WERI-Rb-1 (cell line): ENCODE measurements around the gene C4orf50.
A peak's percentile ranks its signal among the peaks of the same experiment; 100 is the strongest.

Source experiments
- DNase-seq: peaks from one replicate; pipeline ENCODE4 v3.0.0-alpha.2; 2020
- H3K27ac ChIP-seq: fragments of 250-450 bp; sonication (Bioruptor Pico); 2 replicates; pipeline ENCODE4 v1.5.1; 2020; ENCODE audit warnings: mild to moderate bottlenecking, moderate library complexity
- H3K27me3 ChIP-seq: fragments of 250-450 bp; sonication (Bioruptor Pico); 2 replicates; pipeline ENCODE4 v1.5.1; 2021; ENCODE audit warnings: mild to moderate bottlenecking, low read depth, moderate library complexity; ENCODE audit not compliant: insufficient read depth, severe bottlenecking
- H3K36me3 ChIP-seq: fragments of 250-450 bp; sonication (Bioruptor Pico); 2 replicates; pipeline ENCODE4 v1.5.1; 2020; ENCODE audit warnings: mild to moderate bottlenecking, moderate library complexity
- H3K4me3 ChIP-seq: 2 replicates; pipeline ENCODE4 v1.5.1; 2011; ENCODE audit warnings: low read depth, mild to moderate bottlenecking, control low read depth, low read length
- H3K9me3 ChIP-seq: fragments of 250-450 bp; sonication (Bioruptor Pico); 2 replicates; pipeline ENCODE4 v1.5.1; 2021; ENCODE audit warnings: mild to moderate bottlenecking, moderate library complexity; ENCODE audit not compliant: severe bottlenecking
- TF ChIP-seq, protein P1 (sequence below): IDR thresholded peaks from 2 replicates; pipeline ENCODE4 v1.5.1; 2011; ENCODE audit warnings: low read depth, mild to moderate bottlenecking, control low read depth, inconsistent platforms, low read length

C4orf50 gene

DNA sequence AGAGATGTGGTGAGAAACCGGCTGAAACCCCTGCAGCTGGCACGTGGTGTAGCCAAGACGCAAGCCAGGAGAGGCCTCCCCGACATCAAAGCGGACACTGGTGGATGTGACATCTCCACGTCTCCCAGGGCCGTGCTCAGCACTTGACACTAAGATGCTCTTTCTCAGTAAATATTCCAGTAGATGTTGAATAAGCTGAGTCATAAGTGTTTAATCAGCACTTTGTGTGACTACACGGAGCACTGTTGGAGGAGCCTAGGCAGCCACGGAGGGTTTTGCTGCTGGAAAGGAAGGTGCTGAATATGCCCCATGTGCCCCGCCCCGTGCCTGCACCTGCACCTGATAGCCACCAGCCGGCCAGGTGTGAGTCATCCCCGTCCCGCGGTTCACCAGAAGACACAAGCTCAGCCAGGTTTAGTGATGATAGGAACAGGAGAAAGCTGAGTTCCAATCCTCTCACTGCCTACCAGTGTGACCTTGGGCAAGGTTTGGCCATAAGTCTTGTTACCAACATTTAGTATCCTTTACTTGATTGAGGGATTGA lies 29.0 kb upstream of the C4orf50 start:
- DNase-seq: no peak
- H3K27me3 ChIP-seq: no peaks in the 10 kb centered on the region
- TF ChIP-seq, protein P1, sequence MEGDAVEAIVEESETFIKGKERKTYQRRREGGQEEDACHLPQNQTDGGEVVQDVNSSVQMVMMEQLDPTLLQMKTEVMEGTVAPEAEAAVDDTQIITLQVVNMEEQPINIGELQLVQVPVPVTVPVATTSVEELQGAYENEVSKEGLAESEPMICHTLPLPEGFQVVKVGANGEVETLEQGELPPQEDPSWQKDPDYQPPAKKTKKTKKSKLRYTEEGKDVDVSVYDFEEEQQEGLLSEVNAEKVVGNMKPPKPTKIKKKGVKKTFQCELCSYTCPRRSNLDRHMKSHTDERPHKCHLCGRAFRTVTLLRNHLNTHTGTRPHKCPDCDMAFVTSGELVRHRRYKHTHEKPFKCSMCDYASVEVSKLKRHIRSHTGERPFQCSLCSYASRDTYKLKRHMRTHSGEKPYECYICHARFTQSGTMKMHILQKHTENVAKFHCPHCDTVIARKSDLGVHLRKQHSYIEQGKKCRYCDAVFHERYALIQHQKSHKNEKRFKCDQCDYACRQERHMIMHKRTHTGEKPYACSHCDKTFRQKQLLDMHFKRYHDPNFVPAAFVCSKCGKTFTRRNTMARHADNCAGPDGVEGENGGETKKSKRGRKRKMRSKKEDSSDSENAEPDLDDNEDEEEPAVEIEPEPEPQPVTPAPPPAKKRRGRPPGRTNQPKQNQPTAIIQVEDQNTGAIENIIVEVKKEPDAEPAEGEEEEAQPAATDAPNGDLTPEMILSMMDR: no peak
- H3K4me3 ChIP-seq: no peak overlapping the region
- H3K36me3 ChIP-seq: no peaks in the 10 kb centered on the region
- no peaks in the 10 kb centered on the region for H3K9me3 ChIP-seq
- H3K27ac ChIP-seq: no peak overlapping the region

DNA sequence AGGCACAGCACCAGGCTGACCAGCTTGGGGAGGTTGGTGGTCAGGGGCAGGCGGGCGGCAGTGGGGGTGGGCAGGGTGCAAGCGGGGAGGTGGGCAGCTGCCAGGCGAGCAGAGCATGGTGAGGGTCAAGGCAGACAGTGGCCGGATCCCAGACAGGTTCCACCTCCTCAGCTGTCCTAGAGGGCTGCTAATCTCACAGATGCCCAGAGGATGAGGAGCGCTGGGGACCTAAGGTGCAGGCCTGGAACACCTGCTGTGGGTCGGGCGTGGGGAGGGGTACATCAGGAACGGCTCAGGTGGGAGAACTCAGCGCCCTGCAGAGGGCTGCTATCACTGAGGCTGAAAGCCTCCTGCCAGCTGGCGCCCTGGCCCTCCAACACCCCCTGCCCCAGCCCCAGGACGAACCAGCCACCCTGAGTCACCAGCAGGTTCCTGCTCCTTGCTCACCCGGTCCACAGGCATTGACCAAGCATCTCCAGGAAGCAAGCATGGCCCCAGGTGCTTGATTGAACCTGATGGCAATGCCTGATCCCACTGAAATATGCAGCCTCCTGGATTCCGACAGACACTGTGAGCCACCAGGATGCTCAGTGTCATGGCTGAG lies 28.4 kb upstream of the C4orf50 start:
- TF ChIP-seq, protein P1: no peak
- Histone ChIP-seq H3K9me3 (no peaks in the 10 kb centered on the region), H3K27ac (no peak overlapping the region), H3K27me3 (no peaks in the 10 kb centered on the region), H3K4me3 (no peak overlapping the region), H3K36me3 (no peaks in the 10 kb centered on the region)
- DNase-seq: no peak

DNA sequence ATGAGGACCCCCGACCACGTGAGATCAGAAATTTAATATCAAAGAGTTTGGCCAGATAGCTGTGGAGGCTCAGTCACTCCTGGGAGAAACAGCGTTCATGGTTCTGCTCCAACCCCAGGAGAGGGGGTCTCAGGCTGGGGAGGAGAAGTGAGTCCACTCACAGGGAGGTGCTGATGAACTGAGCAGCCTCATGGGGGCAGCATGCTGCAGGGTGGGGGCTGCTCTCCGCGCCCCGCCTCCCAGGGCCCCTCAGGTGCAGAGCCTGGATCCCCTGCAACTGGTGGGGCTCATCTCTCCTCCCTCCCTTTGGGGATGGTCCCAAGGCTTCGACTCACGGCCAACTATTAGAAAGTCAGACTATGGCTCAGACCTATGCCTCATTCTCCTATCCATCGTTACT lies 26.6 kb upstream of the C4orf50 start:
- H3K9me3 ChIP-seq: no peaks in the 10 kb centered on the region
- peak; percentile 38 for DNase-seq

DNA sequence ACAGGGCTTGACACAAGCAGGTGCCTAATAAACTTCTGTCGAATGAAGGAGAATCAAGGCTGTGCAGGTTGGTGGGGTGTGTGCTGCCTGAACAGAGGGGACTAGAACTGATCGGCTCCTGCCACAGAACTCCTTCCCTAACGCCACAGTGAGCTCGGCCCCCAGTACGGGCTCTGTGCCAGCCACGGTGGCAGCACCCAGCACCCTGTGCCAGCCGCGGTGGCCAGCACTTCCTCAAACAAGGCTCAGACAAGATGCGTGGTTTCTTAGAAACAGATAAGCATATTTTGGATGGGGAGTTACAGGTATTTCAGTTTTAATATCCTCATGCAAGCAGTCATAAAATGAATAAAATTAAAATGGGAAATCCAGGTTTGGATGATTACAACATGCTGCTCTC lies 26.0 kb upstream of the C4orf50 start:
- DNase-seq: no peak
- no peaks in the 10 kb centered on the region for H3K27me3 ChIP-seq

More for the DNA sequence above, 26.6 kb upstream of the C4orf50 start:
- TF ChIP-seq, protein P1: peak; percentile 82
- H3K36me3 ChIP-seq: no peaks in the 10 kb centered on the region
- no peak overlapping the region for H3K27ac ChIP-seq
- no peak overlapping the region for H3K4me3 ChIP-seq
- no peaks in the 10 kb centered on the region for H3K27me3 ChIP-seq

DNA sequence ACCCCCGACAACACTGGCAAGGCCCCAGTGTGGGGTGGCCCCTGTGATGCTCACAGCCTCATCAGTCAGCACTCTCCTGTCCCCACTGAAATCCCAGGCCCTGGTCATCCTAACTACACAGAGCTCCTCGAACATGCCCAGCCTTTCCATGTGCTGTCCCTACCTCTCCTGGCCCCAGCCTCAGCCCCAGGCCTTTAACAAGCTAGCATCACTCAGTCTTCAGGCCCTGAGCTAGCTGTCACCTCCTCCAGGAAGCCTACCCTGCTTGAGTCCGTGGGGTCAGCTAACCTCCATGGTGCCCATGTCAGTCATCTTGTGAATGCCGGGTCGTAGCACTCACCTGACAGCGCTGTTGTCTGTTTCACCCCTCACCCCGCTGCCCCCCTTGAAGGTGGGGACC lies 25.6 kb upstream of the C4orf50 start:
- DNase-seq: no peak
- no peaks in the 10 kb centered on the region for H3K36me3 ChIP-seq
- H3K4me3 ChIP-seq: no peak overlapping the region
- no peaks in the 10 kb centered on the region for H3K27me3 ChIP-seq
- no peak overlapping the region for H3K27ac ChIP-seq
- H3K9me3 ChIP-seq: no peaks in the 10 kb centered on the region
- TF ChIP-seq, protein P1: no peak

More for the DNA sequence above, 26.0 kb upstream of the C4orf50 start:
- Histone ChIP-seq H3K4me3 (no peak overlapping the region), H3K27ac (no peak overlapping the region), H3K36me3 (no peaks in the 10 kb centered on the region), H3K9me3 (no peaks in the 10 kb centered on the region)
- TF ChIP-seq, protein P1: no peak

DNA sequence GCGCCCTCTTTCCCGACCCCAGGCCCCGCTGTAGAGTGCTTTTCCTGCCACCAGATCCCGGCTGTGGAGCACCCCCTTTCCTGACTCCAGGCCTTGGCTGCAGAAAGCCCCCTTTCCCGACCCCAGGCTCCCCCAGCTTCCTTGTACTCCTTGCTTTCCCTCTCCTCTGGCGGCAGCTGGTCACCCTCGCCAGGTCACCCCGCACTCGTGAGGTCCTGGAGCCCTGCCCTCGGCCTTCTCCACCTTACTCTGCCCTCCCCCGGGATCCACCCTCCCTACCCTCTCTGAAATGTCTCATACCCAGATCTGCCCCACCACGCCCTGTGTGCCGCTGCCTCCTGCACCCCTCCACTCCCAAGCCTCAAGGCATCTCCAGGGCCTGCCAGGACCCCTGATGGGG lies 25.0 kb upstream of the C4orf50 start:
- H3K27me3 ChIP-seq: no peaks in the 10 kb centered on the region
- H3K36me3 ChIP-seq: no peaks in the 10 kb centered on the region
- H3K4me3 ChIP-seq: no peak overlapping the region
- no peak overlapping the region for H3K27ac ChIP-seq
- DNase-seq: no peak
- no peaks in the 10 kb centered on the region for H3K9me3 ChIP-seq
- TF ChIP-seq, protein P1: no peak
